Liver (tissue), 3 donors: Measurements from ENCODE around the gene PTPRN2.

ENCODE experiments used
- CTCF ChIP-seq: fragments of 150-350 bp; IDR thresholded peaks from 2 replicates; pipeline ENCODE4 v1.5.1; 2017; ENCODE audit warnings: improper control_type of control experiment, low read depth, low read length; ENCODE audit not compliant: missing input control
- FOXA1 ChIP-seq: IDR thresholded peaks from 2 replicates; pipeline ENCODE4 v1.6.1; 2016; ENCODE audit warnings: antibody characterized with exemption
- TAF1 ChIP-seq: conservative IDR thresholded peaks from 2 replicates; pipeline ENCODE4 v1.6.1; 2016; ENCODE audit warnings: antibody characterized with exemption, mild to moderate bottlenecking
- YY1 ChIP-seq: IDR thresholded peaks from 2 replicates; pipeline ENCODE4 v1.6.1; 2016; ENCODE audit warnings: antibody characterized with exemption, mild to moderate bottlenecking
- ZBTB33 ChIP-seq: IDR thresholded peaks from 2 replicates; pipeline ENCODE4 v1.6.1; 2016; ENCODE audit warnings: antibody characterized with exemption
- donor health status: healthy.
- donor health status: healthy.

- no peak for TF ChIP-seq CTCF
- TF ChIP-seq TAF1: no peak
- no peak for TF ChIP-seq ZBTB33
- no peak for TF ChIP-seq YY1
- no peak for TF ChIP-seq FOXA1
These were observed 213.0 kb downstream of the PTPRN2 start for GRCh38 chr7:158374586-158374985.
